Measurements from ENCODE around the gene PRICKLE1. TPM values are rescaled to one million over a fixed set of nuclear protein-coding genes. Genes with fewer than 3 reads are reported as not detected.

PRICKLE1 gene
- total RNA-seq, 1 donor from 2014 or later, result 9.4 TPM

DNA sequence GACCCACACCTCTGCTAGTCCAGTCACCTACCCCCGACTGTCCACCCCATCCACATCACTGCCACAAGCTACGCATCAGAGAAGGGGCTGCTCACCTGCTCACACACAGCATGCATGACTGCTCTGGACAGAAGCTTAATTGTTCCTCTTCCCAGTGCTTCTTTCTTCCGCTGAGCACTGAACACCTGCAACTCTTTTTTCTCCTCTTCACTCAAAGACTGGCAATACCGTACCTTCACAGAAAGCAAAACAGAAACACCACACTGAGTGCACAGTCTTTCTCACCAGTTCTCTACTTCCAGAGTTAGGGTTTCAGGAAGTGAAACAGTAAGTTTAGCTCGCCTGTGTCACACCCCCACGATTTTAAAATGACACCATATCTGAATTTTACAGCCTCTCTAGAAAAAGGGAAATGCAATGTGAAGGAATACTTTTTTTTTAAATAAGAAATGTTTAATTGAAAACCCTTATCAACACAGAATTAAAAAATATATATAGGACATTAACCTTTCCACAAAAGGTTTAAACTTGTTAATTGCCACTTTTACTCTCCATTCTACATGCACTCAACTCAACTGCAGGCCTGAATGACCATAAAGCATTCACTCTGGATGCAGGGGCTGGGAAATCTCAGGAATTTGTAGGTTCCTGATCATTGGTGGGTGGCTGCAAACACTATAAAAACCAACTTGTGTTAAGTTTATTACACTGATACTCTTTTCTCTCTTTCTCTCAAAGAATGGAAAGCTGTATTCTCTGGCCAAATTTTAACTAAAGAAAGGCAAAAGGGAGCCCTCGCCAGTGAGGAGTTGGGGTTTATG, 120.0 kb downstream of the PRICKLE1 start:
- TF ChIP-seq, protein P1, sequence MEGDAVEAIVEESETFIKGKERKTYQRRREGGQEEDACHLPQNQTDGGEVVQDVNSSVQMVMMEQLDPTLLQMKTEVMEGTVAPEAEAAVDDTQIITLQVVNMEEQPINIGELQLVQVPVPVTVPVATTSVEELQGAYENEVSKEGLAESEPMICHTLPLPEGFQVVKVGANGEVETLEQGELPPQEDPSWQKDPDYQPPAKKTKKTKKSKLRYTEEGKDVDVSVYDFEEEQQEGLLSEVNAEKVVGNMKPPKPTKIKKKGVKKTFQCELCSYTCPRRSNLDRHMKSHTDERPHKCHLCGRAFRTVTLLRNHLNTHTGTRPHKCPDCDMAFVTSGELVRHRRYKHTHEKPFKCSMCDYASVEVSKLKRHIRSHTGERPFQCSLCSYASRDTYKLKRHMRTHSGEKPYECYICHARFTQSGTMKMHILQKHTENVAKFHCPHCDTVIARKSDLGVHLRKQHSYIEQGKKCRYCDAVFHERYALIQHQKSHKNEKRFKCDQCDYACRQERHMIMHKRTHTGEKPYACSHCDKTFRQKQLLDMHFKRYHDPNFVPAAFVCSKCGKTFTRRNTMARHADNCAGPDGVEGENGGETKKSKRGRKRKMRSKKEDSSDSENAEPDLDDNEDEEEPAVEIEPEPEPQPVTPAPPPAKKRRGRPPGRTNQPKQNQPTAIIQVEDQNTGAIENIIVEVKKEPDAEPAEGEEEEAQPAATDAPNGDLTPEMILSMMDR (conservative IDR thresholded peaks at IDR 0.05), result no peak
- H3K27ac Mint-ChIP-seq (ENCODE audit: unreplicated experiment), result peak overlapping the region; percentile 29
- no peaks in the 10 kb centered on the region for H3K9me3 Mint-ChIP-seq
- DNase-seq (ENCODE audit: low read depth, low spot score), result no peak
- no peaks in the 10 kb centered on the region for H3K27me3 Mint-ChIP-seq (ENCODE audit: low read depth)
- peaks cover 39% of the 10 kb centered on the region for H3K4me1 Mint-ChIP-seq
- no peak overlapping the region for H3K4me3 Mint-ChIP-seq
- H3K36me3 Mint-ChIP-seq (ENCODE audit: low read depth), result peaks cover 4% of the 10 kb centered on the region

DNA sequence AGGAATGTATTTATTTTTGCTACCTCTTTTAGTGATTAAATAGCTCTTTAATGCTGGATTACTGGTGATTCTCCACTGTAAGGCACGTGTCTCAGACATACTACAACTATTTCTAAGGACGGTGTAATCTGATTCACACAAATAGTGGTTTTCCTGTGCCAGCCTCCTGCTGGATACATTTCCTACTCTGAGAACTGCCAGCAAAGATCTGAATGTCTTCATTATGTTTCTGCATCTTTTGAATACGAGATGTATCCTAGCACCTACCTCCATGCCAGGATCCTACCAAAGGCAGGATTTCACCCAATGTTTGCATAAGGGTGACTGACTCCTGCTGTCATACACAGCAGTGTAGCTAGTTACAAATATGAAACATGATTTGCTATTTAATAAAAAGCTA, 120.6 kb downstream of the PRICKLE1 start:
- Mint-ChIP-seq H3K4me1 (peaks cover 36% of the 10 kb centered on the region), H3K4me3 (no peak overlapping the region), H3K27ac (ENCODE audit: unreplicated experiment) (no peak overlapping the region), H3K36me3 (ENCODE audit: low read depth) (peaks cover 4% of the 10 kb centered on the region), H3K27me3 (ENCODE audit: low read depth) (no peaks in the 10 kb centered on the region), H3K9me3 (no peaks in the 10 kb centered on the region)
- TF ChIP-seq, protein P1 (conservative IDR thresholded peaks at IDR 0.05), result no peak
- no peak for DNase-seq (ENCODE audit: low read depth, low spot score)

DNA sequence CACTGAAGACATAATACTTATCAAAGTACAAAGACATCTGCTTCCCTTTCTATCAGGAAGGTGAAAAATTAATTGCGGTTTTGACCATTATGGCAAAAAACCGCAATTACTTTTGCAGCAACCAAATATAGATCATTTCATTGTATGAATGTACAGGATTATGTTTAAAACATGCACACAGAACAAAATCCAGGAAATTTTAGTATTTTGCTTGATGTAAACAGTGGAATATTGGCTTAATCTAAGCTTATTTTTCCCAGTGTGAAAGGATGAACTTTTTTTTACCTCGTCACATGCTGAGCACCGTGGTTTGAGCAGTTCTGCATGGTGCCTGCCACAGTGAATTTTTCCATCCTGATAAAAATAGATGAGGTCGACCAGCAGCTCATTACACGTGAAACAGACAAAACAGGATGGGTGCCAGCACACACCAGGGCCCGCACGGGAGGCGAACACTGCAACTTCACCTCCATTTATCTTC, 121.2 kb downstream of the PRICKLE1 start:
- H3K4me3 Mint-ChIP-seq, result no peak overlapping the region
- no peaks in the 10 kb centered on the region for H3K9me3 Mint-ChIP-seq
- TF ChIP-seq, protein P1 (conservative IDR thresholded peaks at IDR 0.05), result no peak
- no peaks in the 10 kb centered on the region for H3K27me3 Mint-ChIP-seq (ENCODE audit: low read depth)
- peaks cover 4% of the 10 kb centered on the region for H3K36me3 Mint-ChIP-seq (ENCODE audit: low read depth)
- peaks cover 32% of the 10 kb centered on the region for H3K4me1 Mint-ChIP-seq
- no peak overlapping the region for H3K27ac Mint-ChIP-seq (ENCODE audit: unreplicated experiment)
- DNase-seq (ENCODE audit: low read depth, low spot score), result no peak

DNA sequence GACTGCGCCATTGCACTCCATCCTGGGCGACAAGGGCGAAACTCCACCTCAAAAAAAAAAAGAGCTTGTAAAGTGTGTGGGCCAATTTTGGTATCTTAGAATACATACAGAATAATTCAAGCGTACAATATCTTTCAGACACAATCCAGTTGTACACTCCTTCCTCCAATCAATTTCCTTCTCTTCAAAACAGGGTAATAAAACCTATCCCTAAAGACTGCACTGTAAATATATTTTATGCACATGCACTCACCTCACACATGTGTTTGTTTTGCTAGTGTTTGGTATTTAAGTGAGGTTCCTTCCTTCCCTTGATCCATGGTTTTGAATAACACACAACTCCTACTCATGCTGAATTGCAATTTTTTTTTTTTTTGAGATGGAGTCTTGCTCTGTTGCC, 125.9 kb downstream of the PRICKLE1 start:
- TF ChIP-seq, protein P1 (conservative IDR thresholded peaks at IDR 0.05), result no peak
- Mint-ChIP-seq H3K9me3 (no peaks in the 10 kb centered on the region), H3K4me3 (no peak overlapping the region), H3K36me3 (ENCODE audit: low read depth) (peaks cover 20% of the 10 kb centered on the region), H3K27ac (ENCODE audit: unreplicated experiment) (no peak overlapping the region), H3K27me3 (ENCODE audit: low read depth) (no peaks in the 10 kb centered on the region), H3K4me1 (no peaks in the 10 kb centered on the region)
- no peak for DNase-seq (ENCODE audit: low read depth, low spot score)

DNA sequence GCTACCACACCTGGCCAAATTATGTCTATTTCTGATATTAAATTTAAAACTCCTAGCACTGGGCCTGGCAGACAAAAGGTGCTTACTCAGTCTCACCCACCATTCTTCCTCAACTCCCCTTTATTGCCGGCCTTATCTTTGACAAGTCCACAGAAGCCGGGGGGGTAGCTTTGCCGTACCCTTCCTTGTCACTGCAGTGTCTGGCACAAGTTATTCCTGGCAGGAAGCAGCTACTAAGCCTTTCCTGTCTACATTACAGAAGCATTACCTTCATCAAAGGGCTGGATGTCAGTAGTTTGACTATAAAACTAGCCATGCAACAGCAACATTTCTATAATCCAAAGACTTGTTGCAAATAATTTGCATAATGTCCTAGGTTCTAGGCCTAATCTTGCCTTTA, 127.1 kb downstream of the PRICKLE1 start:
- Mint-ChIP-seq H3K27ac (ENCODE audit: unreplicated experiment) (no peak overlapping the region), H3K9me3 (no peaks in the 10 kb centered on the region), H3K36me3 (ENCODE audit: low read depth) (peaks cover 19% of the 10 kb centered on the region), H3K27me3 (ENCODE audit: low read depth) (no peaks in the 10 kb centered on the region), H3K4me1 (no peaks in the 10 kb centered on the region), H3K4me3 (no peak overlapping the region)
- TF ChIP-seq, protein P1 (conservative IDR thresholded peaks at IDR 0.05), result no peak
- no peak for DNase-seq (ENCODE audit: low read depth, low spot score)
